ENCODE data around the gene RFC3. TPM values are rescaled to one million over a fixed set of nuclear protein-coding genes. Genes with fewer than 3 reads are reported as not detected.

RFC3 gene
- total RNA-seq, 1 experiment from 2014 or later: 59.2 TPM

GRCh38 chr13:33773790-33774462 lies 44.0 kb upstream of the RFC3 start:
- WGBS (ENCODE audit: extremely low coverage, insufficient read length, low lambda C conversion rate): no CpG with 5 or more reads among the region's 5 CpGs
- H2BK20ac ChIP-seq (ENCODE audit: low read depth, low read length, poor library complexity, severe bottlenecking): no peak overlapping the region
- no peaks in the 10 kb centered on the region for H3K27me3 ChIP-seq (ENCODE audit: insufficient read depth, low read length)
- H2AFZ ChIP-seq (ENCODE audit: low read length): no peak overlapping the region
- H3K23me2 ChIP-seq (ENCODE audit: insufficient read length, low read depth, low read length, poor library complexity, severe bottlenecking): no peaks in the 10 kb centered on the region
- H3K27me3 Mint-ChIP-seq (ENCODE audit: low read depth): no peaks in the 10 kb centered on the region
- H2BK15ac ChIP-seq (ENCODE audit: low read depth, low read length): no peak overlapping the region
- no peak overlapping the region for H2BK120ac ChIP-seq (ENCODE audit: low read depth, low read length, poor library complexity, severe bottlenecking)
- no peak overlapping the region for H3K23ac ChIP-seq (ENCODE audit: insufficient read length, low read depth, low read length)
- no peak overlapping the region for H3K14ac ChIP-seq (ENCODE audit: insufficient read depth, low read length)
- no peak overlapping the region for H3K27ac ChIP-seq (ENCODE audit: insufficient read length, low read depth, low read length)
- H3K4me2 ChIP-seq (ENCODE audit: insufficient read depth, insufficient read length, low read length): no peak overlapping the region
- DNase-seq: no peak
- no peak overlapping the region for H3K56ac ChIP-seq (ENCODE audit: insufficient read length, low read depth, low read length)
- TF ChIP-seq, protein P1, sequence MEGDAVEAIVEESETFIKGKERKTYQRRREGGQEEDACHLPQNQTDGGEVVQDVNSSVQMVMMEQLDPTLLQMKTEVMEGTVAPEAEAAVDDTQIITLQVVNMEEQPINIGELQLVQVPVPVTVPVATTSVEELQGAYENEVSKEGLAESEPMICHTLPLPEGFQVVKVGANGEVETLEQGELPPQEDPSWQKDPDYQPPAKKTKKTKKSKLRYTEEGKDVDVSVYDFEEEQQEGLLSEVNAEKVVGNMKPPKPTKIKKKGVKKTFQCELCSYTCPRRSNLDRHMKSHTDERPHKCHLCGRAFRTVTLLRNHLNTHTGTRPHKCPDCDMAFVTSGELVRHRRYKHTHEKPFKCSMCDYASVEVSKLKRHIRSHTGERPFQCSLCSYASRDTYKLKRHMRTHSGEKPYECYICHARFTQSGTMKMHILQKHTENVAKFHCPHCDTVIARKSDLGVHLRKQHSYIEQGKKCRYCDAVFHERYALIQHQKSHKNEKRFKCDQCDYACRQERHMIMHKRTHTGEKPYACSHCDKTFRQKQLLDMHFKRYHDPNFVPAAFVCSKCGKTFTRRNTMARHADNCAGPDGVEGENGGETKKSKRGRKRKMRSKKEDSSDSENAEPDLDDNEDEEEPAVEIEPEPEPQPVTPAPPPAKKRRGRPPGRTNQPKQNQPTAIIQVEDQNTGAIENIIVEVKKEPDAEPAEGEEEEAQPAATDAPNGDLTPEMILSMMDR (conservative IDR thresholded peaks at IDR 0.05): no peak
- no peak overlapping the region for H3K4me3 Mint-ChIP-seq
- H4K5ac ChIP-seq (ENCODE audit: insufficient read length, low read depth, low read length): no peak overlapping the region
- no peak overlapping the region for H3K18ac ChIP-seq (ENCODE audit: insufficient read length, low read depth, low read length)
- no peak overlapping the region for H3T11ph ChIP-seq (ENCODE audit: low read length)
- H3K79me2 ChIP-seq (ENCODE audit: insufficient read depth, low read length): no peaks in the 10 kb centered on the region
- H3K79me1 ChIP-seq (ENCODE audit: insufficient read depth, low read depth, low read length, poor library complexity, severe bottlenecking): no peaks in the 10 kb centered on the region
- H3K9me3 Mint-ChIP-seq: no peaks in the 10 kb centered on the region
- peaks cover 12% of the 10 kb centered on the region in 2 experiments for H3K4me1 Mint-ChIP-seq
- no peaks in the 10 kb centered on the region for H4K20me1 ChIP-seq (ENCODE audit: control insufficient read depth, insufficient read depth, insufficient read length)
- H3K9me3 ChIP-seq (ENCODE audit: control insufficient read depth, low read depth, low read length): no peaks in the 10 kb centered on the region
- no peak overlapping the region for H2BK12ac ChIP-seq (ENCODE audit: insufficient read length, low read depth, low read length)
- H3K27ac Mint-ChIP-seq: no peak overlapping the region
- H3K36me3 Mint-ChIP-seq (ENCODE audit: insufficient read depth in 1 of 3, low read depth in 3 of 3): no peaks in the 10 kb centered on the region
- no peak overlapping the region for H4K91ac ChIP-seq (ENCODE audit: insufficient read length, low read depth, low read length)
- H3K4ac ChIP-seq (ENCODE audit: low read depth, low read length): no peak overlapping the region
- no peak overlapping the region for H2BK5ac ChIP-seq (ENCODE audit: insufficient read length, low read length)
- H4K8ac ChIP-seq (replicated peaks; ENCODE audit: insufficient read length, low read depth, low read length): no peak overlapping the region
- H3K4me1 ChIP-seq (ENCODE audit: insufficient read depth, low read length): no peaks in the 10 kb centered on the region
- no peak overlapping the region for H2AK5ac ChIP-seq (ENCODE audit: insufficient read length, low read length)
- H3K9ac ChIP-seq (ENCODE audit: extremely low read depth, insufficient read length, low read length): no peak overlapping the region

Data from H9 (cell line).